Inflammatory macrophage (primary cell): ENCODE results near the gene PLCH1.
"Not testable (repeated sequence)": the region's sequence is repeated elsewhere in the genome, so short reads cannot be mapped to it uniquely, and the experiment has no call there.

Experiments
- DNase-seq, 2 donors: peaks; one replicate each; pipeline ENCODE4 v3.0.0-alpha.2; 2020 to 2022

Gene PLCH1

DNA sequence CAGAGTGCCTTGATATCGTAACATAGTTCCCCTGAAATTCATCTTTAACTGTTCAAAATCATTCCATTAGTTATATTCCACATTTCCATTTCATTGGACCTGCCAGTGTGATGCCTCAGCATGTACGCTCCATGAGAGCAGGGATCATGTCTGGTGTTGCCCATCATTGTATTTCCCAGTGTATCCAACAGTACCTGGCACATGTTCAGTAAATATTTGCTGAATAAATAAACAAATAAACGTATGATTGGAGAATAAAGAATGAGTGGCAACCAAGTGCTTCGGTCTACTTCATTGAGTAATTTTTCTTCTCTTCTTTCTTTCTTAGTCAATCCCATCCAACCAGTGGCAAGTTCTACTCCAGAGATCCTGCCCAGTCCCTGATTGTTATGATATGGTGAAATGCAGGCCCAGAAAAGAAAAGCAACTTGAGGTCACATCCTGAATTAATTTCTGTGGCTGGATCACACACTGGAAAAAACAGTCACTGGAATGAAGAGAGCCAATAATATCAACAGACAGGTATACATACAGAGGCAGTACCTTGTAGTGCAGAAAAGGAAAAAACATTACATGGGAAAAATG, 101.2 kb downstream of the PLCH1 start:
- no peak for DNase-seq

DNA sequence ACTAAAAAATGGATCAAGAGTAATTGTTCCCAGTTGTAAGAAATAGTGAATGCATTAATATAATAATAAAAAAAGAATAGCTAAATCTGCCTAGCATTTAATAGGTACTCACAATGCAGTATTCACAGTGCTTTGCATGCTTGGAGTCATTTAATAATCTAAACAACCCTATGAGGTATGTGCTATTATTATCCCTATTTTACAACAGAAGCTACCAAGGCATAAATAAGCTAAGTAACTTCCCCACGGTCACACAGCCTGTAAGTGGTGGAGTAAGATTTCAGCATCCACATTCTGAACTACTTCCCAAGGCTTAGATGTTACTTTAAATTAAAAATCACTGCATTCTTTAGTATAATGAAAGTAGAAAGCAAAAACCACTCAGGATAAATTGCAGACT, 102.9 kb downstream of the PLCH1 start:
- DNase-seq: no peak

DNA sequence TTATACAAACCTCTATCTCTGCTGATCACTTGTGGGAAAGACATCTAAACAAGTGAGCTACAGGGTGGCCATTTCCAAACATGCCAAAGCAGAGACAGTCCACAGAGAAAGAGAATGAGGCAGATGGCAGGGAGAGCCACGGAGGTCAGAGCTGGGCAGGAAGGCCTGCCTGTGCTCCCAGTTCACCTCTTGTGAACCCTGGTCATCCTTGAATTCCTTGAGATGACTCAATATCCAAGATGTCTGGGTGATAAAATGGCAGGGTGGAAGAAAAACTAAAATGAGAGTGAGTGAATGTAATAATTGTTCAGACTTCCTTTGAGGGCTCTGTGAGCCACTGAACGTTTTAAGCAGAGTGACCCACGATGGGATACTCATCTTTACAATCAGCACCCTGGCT, 104.8 kb downstream of the PLCH1 start:
- DNase-seq: no peak

DNA sequence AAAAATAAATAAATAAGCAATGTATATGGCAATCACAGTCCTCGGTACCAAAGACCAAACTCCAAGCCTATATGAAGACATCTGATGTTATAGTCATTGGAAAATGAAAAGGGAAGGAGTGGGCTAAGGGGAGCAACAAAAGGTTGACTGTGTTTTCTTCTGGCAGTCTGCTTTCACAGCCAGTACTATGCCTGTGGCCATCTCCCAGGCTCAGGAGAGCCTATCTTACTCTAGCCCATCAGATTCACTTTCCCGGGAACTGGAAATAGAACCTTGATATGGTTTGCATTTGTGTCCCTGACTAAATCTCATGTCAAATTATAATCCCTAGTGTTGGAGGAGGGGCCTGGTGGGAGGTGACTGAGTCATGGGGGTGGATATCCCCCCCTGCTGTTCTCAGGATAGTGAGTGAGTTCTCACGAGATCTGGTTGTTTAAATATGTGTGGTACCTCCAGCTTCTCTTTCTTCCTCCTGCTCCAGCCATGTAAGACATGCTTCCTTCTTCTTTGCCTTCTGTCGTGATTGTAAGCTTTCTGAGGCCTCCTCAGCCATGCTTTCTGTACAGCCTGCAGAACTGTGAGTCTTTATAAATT, 105.3 kb downstream of the PLCH1 start:
- no peak for DNase-seq

DNA sequence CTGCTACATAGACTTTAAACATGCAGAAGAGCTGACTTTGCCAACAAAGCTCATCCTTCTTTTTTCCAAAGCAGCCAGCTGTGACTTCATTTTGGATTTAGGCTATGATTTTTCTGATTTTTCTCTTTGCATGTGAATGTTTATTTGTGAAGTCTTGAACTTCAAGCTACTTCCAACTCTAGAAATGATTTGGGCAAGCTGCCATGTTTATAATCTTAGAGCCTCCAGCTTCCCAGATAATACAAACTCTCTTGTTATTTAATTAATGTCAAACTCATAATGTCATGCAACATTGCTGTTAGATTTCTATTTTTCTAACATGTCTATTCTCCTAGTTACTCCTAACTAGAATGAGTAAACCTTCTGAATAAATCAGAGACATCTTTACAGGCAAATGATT, 106.4 kb downstream of the PLCH1 start:
- not testable (repeated sequence) for DNase-seq

DNA sequence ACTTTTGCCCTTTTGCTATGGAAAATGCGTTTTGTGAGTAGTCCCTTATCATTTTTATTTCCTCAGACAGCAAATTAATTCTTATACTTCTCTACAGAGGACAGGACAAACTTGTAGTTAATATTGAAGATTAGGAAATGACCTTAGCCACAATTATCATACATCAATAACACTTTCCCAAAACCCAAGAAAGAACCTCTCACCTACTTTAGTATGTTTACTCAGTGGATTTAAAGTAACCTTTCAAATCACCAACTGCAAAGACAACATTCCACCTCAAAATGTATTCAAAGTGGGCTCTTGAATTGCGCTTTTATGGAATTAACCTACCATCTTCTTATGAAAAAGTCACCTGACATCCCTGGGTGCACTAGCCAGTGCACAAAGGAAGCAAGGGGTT, 107.3 kb downstream of the PLCH1 start:
- DNase-seq: no peak

DNA sequence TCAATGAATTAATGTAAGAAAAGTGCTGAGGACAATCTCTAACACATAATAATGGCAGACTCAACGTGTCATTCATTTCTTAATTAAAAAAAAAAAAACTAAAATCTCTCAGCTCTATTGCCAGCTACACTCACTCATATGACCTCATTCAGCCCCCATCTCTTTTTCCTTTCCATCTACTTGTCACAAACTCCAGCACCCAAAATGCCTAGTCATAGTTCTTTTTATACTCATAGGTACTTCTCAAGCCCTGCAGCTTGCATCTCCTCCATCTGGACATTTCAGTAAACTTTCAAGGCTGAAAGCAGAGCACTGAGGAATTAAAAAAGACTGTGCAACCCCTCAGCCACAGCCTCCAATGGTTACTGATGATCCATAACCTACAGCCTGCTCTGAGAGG, 109.8 kb downstream of the PLCH1 start:
- DNase-seq: no peak

DNA sequence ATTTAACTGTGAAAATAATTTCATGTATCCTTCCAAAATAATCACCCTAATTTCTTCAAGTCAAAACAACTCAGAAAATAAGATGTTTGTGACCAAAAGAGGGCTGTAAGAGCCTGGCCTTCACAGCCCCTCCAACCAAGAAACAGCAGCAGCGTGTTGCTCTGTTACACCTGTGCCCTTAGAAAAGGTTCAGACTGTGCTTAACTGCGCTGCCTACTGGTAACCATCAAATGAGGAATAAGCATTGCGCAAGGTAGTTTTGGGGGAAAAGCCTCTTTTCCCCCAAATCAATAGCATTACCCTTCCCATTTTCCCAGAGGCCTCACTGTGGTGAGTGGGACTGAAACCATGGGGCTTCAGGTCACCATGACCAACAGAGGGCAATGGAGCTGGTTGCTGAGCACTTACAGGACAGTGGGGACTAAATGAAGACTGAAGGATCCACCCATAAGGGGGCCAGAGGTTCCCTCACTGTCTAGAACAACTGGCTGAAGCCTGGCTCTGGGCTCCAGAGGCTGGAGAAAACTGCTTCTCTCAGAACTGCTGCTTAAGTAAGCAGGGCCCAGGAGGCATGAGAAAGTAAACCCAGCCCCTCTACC, 110.7 kb downstream of the PLCH1 start:
- DNase-seq: no peak

DNA sequence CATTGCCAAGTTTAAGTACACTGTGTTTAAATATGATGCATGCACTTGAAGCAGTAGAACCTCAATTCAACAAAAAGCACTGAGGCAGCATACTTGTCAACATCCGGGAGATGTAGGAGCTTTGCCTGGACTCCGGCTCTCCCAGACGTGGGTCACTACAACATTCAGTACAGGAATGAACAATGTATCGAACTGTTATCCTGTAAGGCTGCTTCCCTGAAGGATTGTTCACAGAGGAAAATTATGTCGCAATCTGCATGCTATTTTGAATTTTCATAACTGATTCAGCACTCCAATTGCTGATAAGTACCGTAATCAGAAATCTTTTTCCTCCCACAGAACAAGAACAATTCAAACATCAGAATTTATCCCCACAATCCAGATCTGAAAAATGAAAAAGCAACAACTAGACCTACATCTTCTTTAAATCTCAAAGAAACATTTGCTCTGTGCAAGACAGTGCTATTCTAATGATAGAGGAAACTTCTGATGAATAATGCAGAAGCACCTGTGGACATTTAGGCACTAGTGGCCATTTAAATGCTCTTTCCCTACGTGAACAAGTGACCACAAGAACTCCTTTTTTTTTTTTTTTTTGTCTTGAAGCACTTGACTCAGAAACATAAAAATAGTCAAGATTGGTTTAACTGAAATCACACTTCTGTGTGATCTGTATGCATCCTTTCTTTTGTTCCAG, 113.4 kb downstream of the PLCH1 start:
- no peak for DNase-seq

DNA sequence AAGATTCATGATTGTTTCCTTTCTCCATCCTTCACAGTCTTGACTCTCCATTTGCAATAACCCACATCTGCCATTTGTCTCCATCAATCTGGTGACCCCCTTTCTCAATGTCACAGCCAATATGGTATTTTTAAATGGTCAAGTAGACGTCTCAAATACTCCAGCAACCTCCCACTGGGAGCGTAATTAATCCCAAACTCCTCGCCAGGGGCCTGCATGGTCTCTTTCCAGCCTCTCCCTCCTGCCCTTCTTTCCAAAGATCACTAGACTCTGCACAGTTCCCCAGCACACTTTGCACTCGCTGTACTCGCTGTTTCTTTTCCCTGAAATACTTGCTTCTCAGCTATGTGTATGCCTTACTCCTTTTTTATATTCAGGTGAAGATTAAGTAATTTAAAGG, 115.3 kb downstream of the PLCH1 start:
- no peak for DNase-seq

DNA sequence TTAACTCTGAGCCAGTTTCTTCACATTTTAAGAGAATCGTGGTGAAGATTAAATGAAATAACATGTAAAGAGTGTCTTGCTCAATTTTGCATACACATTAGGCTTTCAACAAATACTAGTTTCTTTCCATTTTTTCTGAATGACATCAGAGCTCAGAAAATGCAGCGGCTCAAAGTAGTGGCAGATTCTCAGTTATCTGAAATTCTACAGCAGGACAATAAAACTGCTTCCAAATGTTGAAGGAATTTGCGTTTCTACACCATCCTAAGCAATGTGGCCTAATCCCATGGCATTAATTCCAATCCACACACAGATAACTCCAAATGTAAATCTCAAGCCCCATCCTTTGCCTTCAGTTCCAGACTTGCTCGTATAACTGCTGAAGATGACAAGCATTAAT, 115.8 kb downstream of the PLCH1 start:
- no peak for DNase-seq

DNA sequence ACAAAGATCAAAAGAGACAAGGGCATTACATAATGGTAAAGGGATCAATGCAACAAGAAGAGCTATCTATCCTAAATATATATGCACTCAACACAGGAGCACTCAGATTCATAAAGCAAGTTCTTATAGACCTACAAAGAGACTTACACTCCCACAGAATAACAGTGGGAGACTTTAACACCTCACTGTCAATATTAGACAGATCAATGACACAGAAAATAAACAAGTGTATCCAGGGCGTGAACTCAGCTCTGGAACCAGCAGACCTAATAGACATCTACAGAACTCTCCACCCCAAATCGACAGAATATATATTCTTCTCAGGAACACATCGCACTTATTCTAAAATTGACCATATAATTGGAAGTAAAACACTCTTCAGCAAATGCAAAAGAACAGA, 122.2 kb downstream of the PLCH1 start:
- not testable (repeated sequence) for DNase-seq

DNA sequence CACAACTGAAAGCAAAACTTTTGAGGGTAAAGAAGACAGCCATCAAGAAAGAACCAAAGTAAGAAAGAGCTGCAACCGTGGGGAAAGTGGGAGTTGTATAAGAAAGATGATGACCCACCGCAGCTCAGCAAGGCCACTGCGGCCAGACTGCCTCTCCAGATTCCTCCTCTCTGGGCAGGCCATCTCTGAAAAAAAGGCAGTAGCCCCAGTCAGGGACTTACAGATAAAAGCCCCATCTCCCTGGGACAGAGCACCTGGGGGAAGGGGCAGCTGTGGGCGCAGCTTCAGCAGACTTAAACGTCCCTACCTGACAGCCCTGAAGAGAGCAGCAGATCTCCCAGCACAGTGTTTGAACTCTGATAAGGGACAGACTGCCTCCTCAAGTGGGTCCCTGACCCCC, 124.3 kb downstream of the PLCH1 start:
- DNase-seq: not testable (repeated sequence)

DNA sequence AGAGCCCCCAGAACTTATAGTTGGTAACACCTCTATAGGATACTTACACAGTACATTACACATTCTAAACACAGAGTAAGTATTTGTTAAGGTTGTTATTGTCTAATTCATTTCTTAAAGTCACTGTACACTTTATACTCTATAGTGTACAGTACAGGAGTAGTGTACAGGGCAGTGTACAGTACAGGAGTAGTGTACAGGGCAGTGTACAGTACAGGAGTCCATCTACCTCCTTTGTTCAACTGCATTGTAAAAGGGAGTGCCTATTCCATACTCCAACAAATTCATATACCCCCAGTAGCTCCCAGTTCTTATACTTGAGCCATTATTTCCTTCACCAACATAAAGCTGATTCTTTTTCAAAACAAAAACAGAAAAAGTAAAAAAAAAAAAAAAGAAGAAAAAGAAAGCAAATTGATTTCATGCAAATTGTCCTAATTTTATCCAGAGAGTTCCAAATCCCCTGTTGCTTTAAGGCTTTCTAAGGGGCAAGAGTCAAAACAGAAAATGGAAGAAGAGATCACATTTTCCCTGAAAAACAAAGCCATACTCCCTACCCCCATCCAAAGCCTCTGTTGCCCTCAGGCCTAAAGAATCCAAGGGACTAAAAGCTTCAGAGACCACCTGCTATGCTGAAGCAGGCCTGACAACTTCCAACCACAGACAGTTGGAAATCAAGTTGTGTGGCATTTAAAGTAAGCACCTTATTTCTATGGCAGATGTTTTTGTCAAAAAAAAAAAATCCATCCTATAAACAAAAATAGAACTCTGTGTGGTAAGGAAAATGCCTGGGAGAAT, 125.6 kb downstream of the PLCH1 start:
- DNase-seq: no peak

DNA sequence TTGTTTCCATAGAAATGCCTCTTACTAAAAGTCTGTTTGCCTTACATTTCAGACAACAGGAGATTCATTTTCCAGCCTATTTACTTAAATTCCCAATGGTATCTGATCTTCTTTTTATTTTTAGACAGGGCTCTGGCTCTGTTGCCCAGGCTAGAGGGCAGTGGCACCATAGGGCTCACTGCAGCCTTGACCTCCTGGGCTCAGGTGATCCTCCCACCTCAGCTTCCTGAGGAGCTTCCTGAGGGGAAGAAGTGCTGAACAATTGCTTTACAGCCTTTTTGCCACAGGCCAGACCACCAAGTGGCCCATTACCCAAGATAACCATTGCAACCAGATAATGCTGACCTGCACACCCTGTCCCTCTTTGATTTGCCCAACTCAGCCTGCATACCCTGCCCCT, 126.3 kb downstream of the PLCH1 start:
- DNase-seq: no peak

DNA sequence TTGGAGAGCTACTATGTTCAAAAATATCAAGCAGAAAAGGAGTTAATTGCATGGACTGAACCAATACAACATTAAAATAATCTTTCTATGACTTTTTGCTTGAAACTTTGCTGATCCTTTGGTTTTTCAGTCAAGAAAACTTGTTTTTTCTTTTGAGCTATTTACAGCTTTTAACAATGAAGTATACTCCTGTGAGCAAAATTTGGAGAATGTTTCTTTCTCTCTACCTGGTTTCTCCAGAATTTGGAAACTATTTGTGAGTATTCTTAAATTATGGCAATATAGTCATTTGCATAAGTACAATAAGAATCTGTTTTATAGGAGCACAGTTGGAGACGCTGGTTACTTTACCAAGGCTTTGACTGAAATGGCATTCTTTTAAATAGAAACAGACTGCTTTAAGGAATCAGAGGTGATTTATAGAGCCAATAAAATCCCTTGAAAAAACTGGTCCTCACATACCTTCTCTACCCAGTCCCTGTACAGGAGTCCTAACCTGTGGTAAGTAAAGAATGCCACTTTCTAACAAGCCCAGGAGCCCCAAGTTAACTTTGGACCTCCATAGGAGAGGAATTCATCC, 127.4 kb downstream of the PLCH1 start:
- DNase-seq: no peak

DNA sequence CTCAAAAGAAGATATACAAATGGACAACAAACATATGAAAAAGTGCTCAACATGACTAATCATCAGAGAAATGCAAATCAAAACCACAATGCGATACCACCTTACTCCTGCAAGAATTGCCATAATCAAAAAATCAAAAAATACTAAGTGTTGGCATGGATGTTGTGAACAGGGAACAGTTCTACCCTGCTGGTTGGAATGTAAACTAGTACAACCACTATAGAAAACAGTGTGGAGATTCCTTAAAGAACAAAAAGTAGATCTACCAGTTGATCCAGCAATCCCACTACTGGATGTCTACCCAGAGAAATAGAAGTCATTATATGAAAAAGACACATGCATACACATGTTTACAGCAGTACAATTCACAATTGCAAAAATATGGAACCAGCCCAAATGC, 129.7 kb downstream of the PLCH1 start:
- not testable (repeated sequence) for DNase-seq

DNA sequence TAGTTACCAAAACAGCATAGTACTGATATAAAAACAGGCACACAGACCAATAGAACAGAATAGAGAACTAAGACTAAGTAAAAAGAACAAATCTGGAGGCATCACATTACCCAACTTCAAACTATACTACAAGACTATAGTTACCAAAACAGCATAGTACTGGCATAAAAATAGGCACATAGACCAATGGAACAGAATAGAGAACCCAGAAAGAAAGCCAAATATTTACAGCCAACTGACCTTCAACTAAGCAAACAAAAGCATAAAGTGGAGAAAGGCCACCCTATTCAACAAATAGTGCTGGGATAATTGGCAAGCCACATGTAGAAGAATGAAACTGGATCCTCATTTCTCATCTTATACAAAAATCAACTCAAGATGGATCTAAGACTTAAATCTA, 130.5 kb downstream of the PLCH1 start:
- not testable (repeated sequence) for DNase-seq

DNA sequence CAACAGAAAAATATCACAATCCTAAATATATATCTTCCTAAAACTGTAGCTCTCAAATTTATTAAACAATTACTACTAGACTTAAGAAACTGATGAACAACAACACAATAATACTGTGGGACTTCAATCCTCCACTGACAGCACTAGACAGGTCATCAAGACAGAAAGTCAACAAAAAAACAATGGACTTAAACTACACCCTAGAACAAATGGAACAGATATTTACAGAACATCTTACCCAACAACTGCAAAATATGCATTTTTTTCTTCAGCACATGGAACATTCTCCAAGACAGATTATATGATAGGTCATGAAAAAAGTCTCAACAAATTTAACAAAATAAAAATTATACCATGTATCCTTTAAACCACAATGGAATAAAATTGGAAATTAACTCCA, 133.4 kb downstream of the PLCH1 start:
- DNase-seq: no peak

DNA sequence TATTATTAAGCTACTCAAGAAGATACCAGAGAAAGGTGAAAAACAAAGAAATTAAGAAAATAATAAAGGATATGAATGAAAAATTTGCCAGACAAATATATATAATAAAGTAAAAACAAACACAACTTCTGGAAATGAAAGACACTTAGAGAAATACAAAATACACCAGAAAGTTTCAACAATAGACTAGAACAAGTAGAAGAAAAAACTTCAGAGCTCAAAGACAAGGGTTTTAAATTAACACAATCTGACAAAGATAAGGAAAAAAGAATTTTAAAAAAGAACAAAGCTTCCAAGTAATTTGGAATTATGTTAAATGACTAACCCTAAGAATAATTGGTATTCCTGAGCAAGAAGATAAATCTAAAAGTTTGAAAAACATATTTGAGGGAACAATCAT, 135.3 kb downstream of the PLCH1 start:
- no peak for DNase-seq

DNA sequence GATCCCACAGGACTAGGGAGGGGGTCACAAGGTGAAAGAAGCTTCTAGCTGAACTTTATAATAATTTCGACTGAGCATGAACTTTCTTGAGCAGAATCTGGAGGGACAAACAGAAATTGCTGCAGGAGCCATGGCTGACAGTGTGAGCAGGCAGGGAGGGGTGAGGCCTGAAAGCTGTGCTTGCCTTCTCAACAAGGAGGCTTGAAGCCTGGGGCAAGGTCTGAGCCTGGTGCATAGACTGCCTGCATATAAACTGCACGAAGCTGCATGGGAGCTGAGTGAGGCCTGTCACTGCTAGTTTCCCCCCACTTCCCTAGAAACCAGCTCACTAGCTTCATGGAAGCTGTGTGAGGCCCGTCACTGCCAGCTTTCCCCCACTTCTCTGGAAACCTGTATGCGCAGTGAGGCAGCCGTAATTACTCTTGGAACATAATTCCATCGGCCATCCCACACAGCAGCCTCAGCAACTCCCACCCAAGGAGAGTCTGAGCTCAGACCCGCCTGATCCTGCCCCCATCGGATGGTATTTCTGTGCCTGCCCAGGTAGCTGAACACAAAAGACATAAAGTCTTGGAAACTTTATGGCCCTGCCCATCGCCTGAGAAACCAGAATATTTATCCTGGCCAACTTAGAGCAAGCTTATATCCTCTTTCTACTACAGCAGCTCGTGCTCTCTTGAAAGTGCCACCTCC, 136.5 kb downstream of the PLCH1 start:
- no peak for DNase-seq

DNA sequence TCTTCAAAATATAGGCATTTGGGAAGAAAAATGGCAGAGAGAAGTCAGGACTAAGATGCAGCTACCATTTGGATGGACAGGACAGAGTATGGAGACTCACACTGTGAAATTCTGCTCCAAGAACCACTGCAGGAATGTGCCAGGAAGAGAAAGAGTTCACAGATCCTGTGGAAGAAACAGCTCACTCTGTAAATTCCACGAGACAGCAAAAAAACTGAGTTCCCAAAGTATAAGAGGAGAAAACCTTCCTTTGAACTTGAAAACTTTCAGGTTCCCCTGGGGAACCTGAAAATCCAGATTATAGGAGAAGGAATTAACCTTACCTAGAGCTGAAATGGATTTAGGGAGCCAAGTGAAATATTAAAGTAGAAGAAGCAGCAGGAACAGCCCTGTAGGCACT, 137.1 kb downstream of the PLCH1 start:
- DNase-seq: no peak
